MCF 10A (cell line): Measurements from ENCODE around the gene CD52. TPM values are rescaled to one million over a fixed set of nuclear protein-coding genes. Genes with fewer than 3 reads are reported as not detected.
A peak's percentile ranks its signal among the peaks of the same experiment; 100 is the strongest.

Source experiments
- BruUV-seq: library from RNA; stranded (reverse); fragments of 400-500 nt; replicated peaks from 2 replicates; lab custom pipeline; 2021; lab: Mats Ljungman, UMichigan
- CTCF ChIA-PET: fragments of 300-600 bp; sonication (Branson Sonifier 250); formaldehyde crosslinking; extraction: SDS; loops from one replicate; lab custom pipeline; 2021; ENCODE audit warnings: antibody characterized with exemption, inconsistent platforms; lab: Yijun Ruan, JAX
- POLR2A ChIA-PET: fragments of 300-600, 350-650 bp; sonication (Branson Sonifier 250); formaldehyde crosslinking; extraction: SDS; loops from one replicate; lab custom pipeline; 2020; ENCODE audit warnings: antibody characterized with exemption, inconsistent platforms; lab: Yijun Ruan, JAX
- DNase-seq: peaks from one replicate; pipeline ENCODE4 v3.0.0-alpha.2; 2018; ENCODE audit not compliant: unreplicated experiment
- H3K27ac Mint-ChIP-seq: one replicate; pipeline ENCODE4 v1.8.0; 2022; ENCODE audit warnings: mild to moderate bottlenecking, low read depth, mixed read lengths; ENCODE audit not compliant: unreplicated experiment
- H3K27me3 Mint-ChIP-seq: one replicate; pipeline ENCODE4 v1.8.0; 2022; ENCODE audit warnings: mixed read lengths; ENCODE audit not compliant: insufficient read depth, unreplicated experiment
- H3K36me3 Mint-ChIP-seq: one replicate; pipeline ENCODE4 v1.8.0; 2022; ENCODE audit warnings: mild to moderate bottlenecking, moderate library complexity, mixed read lengths; ENCODE audit not compliant: insufficient read depth, unreplicated experiment
- H3K4me1 Mint-ChIP-seq: one replicate; pipeline ENCODE4 v1.8.0; 2022; ENCODE audit warnings: mixed read lengths; ENCODE audit not compliant: insufficient read depth, unreplicated experiment
- H3K4me3 Mint-ChIP-seq: one replicate; pipeline ENCODE4 v1.8.0; 2022; ENCODE audit warnings: mild to moderate bottlenecking, moderate library complexity, mixed read lengths; ENCODE audit not compliant: unreplicated experiment
- H3K9me3 Mint-ChIP-seq: one replicate; pipeline ENCODE4 v1.8.0; 2022; ENCODE audit warnings: mixed read lengths; ENCODE audit not compliant: unreplicated experiment
- intact Hi-C: fragments of 100-400 bp; cut with micrococcal nuclease; formaldehyde crosslinking; loops from 2 replicates; pipeline ENCODE4 v1.14.1; 2022
- total RNA-seq: library from RNA; stranded (reverse); gene quantifications from 2 replicates; pipeline ENCODE4 v1.2.3, GENCODE V29; 2022
- TF ChIP-seq, protein P1 (sequence below): fragments of 200-600 bp; IDR thresholded peaks from one replicate; pipeline ENCODE4 v1.8.0; 2022; ENCODE audit warnings: antibody characterized with exemption, mild to moderate bottlenecking; ENCODE audit not compliant: unreplicated experiment

CD52 gene
- total RNA-seq, 1 experiment from 2014 or later = not detected

DNA sequence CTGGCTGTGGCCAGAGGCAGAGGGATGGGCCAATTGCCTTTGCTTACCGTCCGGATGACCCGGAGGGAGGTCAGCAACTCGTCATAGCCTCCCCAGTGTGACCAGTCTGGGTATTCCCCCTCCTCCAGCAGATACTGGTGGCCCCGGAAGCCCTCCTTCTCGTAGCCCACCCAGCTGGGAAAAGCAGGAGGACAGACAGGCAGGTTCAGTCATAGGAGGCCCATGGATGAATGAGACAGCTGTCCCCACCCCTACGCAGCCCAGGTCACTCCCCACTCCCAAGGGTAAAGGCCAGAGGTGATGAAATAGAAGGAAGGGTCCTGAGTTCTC, 19.4 kb downstream of the CD52 start:
- TSS peak; percentile 74 for BruUV-seq
- ChIA-PET POLR2A (interaction anchor here (0.5 to 1.9 kb wide), 6 partner anchors 12 to 96 kb away, joined by 3 to 6 read pairs (median 4); partner anchors contain the start of gene DHDDS), CTCF (no interaction called here)
- Mint-ChIP-seq H3K9me3 (no peaks in the 10 kb centered on the region), H3K27me3 (no peaks in the 10 kb centered on the region), H3K4me3 (peak overlapping the region; percentile 81), H3K4me1 (peaks cover 6% of the 10 kb centered on the region), H3K27ac (no peak overlapping the region), H3K36me3 (no peaks in the 10 kb centered on the region)
- TF ChIP-seq, protein P1, sequence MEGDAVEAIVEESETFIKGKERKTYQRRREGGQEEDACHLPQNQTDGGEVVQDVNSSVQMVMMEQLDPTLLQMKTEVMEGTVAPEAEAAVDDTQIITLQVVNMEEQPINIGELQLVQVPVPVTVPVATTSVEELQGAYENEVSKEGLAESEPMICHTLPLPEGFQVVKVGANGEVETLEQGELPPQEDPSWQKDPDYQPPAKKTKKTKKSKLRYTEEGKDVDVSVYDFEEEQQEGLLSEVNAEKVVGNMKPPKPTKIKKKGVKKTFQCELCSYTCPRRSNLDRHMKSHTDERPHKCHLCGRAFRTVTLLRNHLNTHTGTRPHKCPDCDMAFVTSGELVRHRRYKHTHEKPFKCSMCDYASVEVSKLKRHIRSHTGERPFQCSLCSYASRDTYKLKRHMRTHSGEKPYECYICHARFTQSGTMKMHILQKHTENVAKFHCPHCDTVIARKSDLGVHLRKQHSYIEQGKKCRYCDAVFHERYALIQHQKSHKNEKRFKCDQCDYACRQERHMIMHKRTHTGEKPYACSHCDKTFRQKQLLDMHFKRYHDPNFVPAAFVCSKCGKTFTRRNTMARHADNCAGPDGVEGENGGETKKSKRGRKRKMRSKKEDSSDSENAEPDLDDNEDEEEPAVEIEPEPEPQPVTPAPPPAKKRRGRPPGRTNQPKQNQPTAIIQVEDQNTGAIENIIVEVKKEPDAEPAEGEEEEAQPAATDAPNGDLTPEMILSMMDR = no peak
- DNase-seq = no peak
- intact Hi-C loops = no loop called here

DNA sequence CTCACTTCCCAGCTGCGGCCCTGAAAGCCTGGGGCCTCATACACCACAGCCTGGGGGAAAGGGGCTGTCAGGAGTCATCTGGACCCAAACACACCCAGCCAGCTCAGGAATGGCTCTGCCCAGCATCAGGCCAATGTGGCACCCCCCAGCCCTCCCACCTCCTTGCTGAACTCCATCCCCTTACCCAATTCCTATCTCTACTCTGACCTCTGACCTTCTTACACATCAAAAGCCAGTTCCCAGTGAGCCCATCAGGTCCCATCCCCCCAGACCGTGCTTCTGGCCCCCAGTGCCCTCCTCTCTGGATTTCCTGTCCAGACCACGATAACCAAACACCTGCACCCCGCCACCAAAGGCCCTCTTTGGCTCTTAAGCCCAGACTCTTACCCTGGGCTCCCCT, 19.9 kb downstream of the CD52 start:
- Mint-ChIP-seq H3K36me3 (no peaks in the 10 kb centered on the region), H3K9me3 (no peaks in the 10 kb centered on the region), H3K27me3 (no peaks in the 10 kb centered on the region), H3K4me3 (no peak overlapping the region), H3K4me1 (peaks cover 6% of the 10 kb centered on the region), H3K27ac (no peak overlapping the region)
- CTCF ChIA-PET = interaction anchor here (1.5 kb wide), 1 partner anchor 27 kb away, joined by 3 read pairs; no protein-coding TSS in a partner anchor
- DNase-seq = no peak
- POLR2A ChIA-PET = interaction anchor here (0.6 to 1.5 kb wide), 4 partner anchors 10 to 96 kb away, joined by 3 to 5 read pairs (median 4); no protein-coding TSS in a partner anchor
- intact Hi-C loops = no loop called here
- BruUV-seq = no TSS peak
- TF ChIP-seq, protein P1 = no peak

DNA sequence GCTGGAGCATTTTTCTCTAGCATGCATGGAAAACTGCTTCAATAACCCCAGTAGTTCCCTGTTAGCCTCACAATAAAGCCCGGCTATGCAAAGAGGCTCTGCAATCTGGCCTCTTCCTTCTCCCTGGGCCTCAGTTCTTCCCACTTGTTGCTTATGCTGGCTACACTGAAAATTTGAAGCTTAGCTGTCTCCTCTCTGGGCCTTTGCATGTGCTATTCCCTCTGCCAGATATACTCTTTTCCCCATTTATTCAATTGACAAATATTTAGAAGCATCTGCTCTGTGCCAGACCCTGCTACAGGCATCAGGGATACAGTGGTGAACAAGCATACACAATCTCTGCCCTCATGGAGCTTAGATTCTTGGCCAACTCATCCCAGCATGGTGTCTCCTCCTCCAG, 20.9 kb downstream of the CD52 start:
- intact Hi-C loops = no loop called here
- Mint-ChIP-seq H3K9me3 (no peaks in the 10 kb centered on the region), H3K27ac (no peak overlapping the region), H3K4me1 (peaks cover 6% of the 10 kb centered on the region), H3K36me3 (no peaks in the 10 kb centered on the region), H3K27me3 (no peaks in the 10 kb centered on the region), H3K4me3 (no peak overlapping the region)
- no TSS peak for BruUV-seq
- POLR2A ChIA-PET = no interaction called here
- TF ChIP-seq, protein P1 = no peak
- CTCF ChIA-PET = interaction anchor here (0.7 to 1.5 kb wide), 3 partner anchors 26 to 101 kb away, joined by 3 read pairs; no protein-coding TSS in a partner anchor
- no peak for DNase-seq

DNA sequence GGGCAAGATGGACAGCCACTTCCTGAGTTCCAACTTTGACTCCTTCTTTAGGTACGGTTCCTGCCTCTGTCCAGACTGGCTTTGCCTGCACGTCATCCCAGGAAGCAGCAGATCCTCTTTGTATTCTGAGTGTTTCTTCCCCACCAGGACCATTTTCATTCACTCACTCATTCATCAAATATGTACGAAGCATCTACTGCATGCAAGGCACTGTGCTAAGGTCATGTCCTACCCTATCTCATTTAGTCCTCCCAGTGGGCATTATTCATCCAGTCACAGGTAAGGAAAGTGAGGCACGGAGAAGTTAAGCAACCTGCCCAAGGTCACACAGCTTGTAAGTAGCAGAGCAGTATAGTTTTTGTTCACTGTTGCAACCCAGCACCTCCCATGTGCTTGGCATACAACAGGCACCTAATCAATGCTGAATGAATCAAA, 22.3 kb downstream of the CD52 start:
- TF ChIP-seq, protein P1 = no peak

More for the DNA sequence above, 22.3 kb downstream of the CD52 start:
- Mint-ChIP-seq H3K36me3 (no peaks in the 10 kb centered on the region), H3K27me3 (no peaks in the 10 kb centered on the region), H3K9me3 (no peaks in the 10 kb centered on the region), H3K27ac (no peak overlapping the region), H3K4me1 (peaks cover 6% of the 10 kb centered on the region), H3K4me3 (no peak overlapping the region)
- POLR2A ChIA-PET = no interaction called here
- intact Hi-C loops = no loop called here
- no peak for DNase-seq
- no TSS peak for BruUV-seq
- CTCF ChIA-PET = interaction anchor here (2.6 kb wide), 1 partner anchor 24 kb away, joined by 7 read pairs; no protein-coding TSS in a partner anchor
